ENCODE measurements around the gene CSNK1G2.

Gene CSNK1G2

GRCh38 chr19:2027361-2027760 lies 86.4 kb downstream of the CSNK1G2 start:
- no peak for DNase-seq
